HG02610 (cell line): ENCODE data around the gene ERBIN.
"Not testable (repeated sequence)": the region's sequence is repeated elsewhere in the genome, so short reads cannot be mapped to it uniquely, and the experiment has no call there.

Source experiments
- ATAC-seq: cut with Tn5 transposase; IDR thresholded peaks from one replicate; pipeline ENCODE4 v1.9.1; 2021; ENCODE audit warnings: mild to moderate bottlenecking, moderate library complexity; ENCODE audit not compliant: unreplicated experiment

ERBIN gene

DNA sequence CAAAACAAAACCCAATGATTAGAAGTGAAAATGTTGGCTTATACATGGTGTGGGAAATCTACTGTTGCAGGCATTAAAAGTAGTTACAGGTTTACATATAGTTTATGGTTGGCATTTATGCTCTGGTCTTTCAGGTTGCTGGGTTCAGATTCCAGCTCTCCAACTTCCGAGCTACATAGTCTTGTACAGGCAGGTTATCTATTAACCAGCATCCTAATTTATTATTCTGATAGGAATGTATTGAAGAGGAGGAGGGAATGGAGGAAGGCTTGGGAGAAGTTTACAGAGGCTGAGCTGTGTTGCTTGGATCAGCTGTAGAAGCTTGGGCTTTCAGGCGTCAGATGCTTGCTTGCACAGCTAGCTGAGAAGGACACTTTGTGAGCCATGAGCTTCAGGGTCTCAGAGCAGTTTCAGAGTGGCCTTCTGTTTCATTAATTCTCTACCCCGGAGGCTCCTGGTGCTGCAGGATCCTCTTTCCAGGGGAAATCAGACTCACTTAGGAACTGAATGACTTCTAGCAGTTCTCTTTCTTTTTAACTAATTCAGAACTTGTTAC is 11.7 kb upstream of the ERBIN start:
- no peak for ATAC-seq

DNA sequence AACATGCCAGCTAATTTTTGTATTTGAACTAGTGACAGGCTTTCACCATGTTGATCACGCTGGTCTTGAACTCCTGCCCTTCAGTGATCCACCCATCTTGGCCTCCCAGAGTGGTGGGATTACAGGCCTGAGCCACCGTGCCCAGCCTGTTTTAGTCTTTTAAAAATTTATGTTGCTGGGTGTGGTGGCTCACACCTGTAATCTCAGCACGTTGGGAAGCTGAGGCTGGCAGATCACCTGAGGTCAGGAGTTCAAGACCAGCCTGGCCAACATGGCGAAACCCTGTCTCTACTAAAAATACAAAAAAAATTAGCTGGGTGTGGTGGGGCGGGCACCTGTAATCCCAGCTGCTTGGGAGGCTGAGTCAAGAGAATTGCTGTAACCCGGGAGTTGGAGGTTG is 10.7 kb upstream of the ERBIN start:
- ATAC-seq, result not testable (repeated sequence)

DNA sequence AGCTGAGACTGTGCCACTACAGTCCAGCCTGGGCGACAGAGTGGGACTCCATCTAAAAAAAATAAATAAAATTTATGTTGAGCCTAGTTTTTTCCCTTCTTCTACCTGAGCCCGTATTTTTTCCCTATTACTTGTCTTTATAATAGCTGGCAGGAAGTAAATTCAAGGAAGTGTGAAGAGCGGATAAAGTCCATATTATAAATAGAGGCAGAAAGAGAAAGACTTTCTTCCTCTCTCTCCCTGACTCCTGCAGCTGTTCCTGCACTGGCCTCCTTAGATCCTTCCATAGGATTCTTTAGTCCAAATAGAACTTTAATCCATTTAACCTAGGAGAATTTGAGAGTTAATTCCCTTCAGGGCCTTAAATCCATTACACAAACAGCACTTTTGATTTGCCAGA is 10.3 kb upstream of the ERBIN start:
- no peak for ATAC-seq

DNA sequence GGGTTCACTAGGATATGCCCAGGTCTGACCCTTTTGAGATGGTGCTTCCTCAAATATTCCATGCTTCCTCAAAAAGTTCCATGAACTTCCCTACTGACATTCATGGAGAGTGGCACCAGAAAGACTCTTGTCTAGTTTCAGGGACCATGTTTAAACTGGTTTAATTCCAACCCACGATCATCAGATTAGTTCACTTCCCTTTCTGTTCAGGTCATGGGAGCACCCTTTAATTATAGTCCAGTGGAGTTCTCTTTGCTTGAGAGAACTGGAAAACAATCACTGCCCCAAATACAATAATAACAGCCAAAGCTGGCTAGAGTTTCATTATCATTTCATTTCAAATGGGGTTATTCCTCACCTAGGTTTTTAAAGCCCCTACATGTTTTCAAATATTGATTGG is 9.7 kb upstream of the ERBIN start:
- no peak for ATAC-seq

DNA sequence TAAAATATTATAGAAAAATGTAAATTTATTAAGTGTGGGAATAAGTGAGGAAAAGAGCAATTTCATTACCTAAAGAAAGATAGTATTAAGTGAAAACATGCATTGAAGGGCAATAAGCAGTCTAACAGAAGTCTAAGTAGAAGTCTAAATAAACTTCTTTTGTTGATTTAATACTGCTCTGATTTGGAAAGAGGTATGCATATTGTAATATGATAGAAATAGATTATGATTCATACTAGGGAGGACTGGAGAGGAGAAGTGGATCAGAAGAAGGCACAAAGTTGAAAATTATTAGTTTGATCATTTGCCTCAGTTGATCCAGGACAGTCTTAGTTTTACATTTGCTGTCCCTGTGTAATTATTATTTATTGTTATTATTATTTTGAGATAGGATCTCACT is 6.6 kb upstream of the ERBIN start:
- ATAC-seq, result no peak

DNA sequence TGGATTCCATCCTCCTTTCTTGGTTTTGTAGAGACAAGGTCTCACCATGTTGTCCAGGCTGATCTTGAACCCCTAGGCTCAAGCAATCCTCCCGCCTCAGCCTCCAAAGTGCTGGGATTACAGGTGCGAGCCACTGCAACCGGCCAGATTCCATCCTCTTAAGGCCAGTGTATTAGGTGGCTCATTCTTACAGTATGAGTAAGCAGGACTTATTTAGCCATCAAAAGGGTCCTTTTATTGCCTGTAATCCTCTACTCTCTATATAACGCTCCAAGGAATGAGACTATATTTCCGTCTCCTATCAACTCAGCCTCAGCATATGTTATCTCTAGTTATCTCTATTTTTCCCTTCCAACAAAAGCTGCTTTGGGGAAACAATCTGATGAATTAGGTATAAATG is 3.0 kb upstream of the ERBIN start:
- ATAC-seq, result no peak

DNA sequence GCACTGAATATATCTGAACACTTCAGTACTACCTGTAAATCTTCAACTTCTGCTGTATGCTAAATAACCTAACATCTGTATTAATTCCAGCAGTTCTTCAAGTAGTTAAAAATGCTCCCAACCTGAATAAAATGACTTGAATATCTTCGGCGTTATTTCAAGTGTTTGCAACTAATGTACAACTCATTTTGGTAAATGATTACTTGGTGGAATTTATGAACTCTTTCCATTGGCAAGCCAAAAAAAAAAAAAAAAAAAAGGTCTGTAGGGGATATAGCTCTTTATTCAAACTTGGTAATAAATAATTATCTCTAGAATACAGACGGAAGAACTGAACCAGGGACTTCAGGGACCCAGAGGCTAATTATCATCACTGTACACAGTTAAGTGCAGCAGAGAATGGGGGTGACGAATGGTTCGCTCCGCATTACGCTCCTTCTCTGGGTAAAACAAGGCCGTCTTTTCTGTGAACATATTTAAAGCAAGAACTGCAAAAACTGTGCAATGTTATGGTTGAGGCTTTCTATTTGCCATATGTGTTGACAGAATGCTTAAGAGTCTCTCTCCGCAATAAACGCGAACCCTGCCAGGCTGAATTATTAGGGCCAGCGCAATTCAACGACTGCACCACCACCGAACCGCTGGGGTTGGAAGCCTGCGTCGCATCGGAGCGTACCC is 1.9 kb upstream of the ERBIN start:
- peak; percentile 7 for ATAC-seq

DNA sequence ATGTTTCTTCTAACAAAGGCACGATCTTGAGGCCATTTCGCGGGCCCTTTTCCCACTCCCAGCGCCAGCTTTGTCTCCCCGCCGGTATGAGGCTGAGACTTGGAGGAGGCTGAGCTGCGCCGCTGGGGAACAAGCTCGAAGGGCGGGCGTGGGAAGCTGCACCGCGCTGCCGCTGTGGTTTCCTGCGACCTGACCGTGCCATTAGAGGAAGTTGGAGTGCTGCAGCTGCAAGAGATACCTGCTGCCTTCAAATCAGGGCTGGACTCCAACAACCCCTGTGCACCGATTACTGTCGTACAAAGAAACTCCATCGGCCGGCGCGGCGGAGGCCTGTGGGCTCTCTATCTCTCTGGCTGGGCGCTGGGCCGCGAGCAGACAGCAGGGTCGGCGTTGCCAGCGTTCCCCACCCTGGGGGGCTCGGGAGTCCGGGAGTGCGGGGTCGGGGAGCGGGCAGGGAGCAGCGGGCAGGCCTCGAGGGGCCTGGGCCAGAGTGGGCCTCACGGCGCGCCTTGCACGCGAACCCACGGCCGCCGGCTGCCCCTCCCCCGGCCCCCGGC is 1.3 kb upstream of the ERBIN start:
- peak; percentile 56 for ATAC-seq

DNA sequence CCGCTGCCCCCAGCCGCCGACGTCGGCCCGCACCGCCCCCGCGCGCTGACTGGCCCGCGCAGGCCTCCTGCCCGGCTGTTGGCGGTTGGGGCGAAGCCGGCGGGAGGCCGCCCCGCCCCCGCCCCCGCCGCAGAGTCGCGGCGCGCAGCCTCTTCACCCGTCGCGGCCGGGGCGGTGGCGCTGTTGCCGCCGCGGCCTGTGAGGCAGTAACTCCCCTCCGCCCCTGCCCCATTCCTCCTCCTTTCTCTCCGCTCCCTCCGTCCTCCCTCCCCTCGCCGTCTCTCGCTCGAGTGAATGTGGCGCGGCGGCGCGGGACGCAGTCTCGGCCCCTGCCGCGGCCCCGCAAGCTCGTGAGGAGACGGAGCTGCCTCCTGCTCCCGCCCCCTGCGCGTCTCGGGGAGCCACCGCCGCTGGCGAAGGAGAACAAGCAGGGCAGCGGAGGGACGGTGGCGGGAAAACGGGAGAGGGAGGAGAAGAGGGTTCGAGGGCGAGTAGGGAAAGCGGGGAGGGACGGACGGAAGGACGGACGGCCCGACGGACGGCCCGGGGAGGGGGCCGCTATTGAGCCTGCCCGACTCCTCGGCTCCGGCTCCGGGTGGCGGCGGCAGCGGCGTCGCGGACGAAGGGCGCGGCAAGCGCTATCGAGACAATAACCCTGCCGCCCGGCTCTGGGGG is 637 bp upstream of the ERBIN start:
- peak; percentile 66 for ATAC-seq

DNA sequence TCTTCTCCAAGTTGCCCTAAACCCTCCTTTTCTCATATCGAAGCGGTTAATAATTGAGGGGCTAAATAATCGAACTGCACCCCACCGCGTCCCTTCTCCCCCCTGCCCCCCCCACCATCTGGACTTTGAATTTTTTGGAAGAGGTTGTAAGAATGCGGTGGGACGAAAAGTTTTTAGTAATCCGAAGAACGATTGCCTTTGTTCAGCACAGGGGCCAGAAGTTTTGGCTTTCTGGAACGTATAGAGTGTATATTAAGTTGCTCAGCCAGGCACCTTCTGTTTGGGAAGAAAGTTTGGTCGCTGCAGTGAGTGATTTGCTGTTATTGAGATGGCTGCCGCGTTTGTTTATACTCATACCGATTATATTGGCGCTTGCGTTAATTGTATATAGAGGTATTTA is 518 bp downstream of the ERBIN start:
- no peak for ATAC-seq

DNA sequence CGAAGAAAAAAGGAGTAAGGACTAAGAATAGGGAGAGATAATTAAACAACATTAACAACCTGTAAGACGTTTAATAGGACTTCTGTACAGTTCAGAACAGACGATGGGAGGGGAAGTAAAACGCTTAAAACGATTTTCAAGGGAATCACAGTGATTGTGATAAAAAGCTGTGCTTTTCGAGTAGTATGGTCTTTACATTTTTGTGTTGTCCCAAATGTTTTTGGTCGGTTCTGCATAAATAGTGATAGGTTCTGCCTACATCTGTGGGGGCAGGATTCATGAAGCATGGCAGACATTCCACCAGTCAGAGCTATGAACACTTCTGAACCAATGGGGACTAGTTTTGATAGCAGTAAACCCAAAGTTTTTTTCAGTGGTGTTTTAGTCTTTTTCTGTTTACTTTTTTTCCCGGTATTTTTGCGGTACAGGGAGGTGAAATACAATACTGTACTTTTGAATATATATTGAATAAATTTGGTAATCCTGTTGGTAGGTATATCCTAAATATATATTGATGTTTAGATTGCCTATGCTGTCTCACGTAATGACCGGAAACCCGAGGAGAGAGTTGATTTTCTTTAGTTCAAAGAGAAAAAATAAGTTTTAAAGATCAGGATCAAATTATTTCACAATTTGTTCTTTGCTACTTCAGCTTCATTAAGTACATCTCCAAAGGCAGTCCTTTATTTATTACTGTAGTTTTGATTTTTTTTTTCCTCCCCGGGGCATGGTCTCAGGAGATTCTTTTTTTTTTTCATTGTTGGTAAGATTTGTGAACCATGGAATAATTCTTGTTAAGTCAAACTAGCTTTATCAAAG is 1.3 kb downstream of the ERBIN start:
- ATAC-seq, result peak; percentile 22

DNA sequence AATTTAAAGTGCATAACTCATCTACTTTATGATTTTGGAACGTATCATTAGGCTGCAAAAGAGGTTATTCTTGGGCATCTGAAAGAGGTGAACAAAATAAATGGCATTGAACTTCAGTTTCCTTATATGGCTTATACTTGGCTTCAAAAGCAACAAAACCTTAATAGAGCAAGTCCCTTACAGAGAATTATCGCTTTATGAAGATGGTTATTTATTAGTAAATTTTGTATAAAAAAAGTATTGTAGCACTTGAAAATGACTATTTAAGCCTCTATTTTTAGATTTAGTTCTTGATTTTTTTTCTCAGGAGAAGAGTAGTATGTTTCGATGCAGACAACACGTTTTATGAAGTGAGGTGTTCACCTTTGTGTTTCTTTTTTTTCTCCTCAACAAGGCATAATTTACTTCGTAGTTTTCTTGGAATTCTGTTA is 2.0 kb downstream of the ERBIN start:
- ATAC-seq, result no peak

DNA sequence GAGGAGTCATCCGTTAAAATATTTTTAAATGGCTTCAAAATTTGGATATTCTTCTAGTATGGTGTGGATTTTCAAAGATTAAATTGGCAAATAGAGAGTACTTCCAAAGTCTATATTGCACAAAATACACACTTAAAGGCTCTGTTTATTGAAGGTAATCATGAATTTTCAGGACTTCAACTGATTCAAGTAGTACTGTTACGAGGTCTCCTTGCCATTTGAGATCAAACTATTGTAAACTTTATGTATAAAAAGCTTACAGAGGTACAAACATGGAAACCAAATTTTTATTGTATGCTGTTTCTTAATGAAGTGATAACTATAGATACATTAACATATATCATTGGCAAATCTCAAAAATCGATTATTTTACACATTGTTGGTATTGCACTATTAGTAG is 2.5 kb downstream of the ERBIN start:
- ATAC-seq, result no peak

DNA sequence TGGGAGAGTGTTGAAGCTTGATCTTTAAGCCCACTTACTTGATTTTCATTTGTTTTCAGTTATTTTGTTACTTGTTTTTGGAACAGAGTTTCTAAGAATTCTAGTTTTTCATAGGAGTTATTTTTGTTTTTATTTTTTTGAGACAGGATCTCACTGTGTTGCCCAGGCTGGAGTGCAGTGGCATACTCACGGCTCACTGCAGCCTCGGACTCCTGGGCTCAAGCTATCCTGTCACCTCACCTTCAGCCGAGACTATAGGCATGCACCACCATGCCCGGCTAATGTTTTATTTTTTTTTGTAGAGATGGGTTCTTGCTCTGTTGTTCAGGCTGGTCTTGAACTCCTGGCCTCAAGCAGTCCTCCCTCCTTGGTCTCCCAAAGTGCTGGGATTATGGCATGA is 6.3 kb downstream of the ERBIN start:
- no peak for ATAC-seq

DNA sequence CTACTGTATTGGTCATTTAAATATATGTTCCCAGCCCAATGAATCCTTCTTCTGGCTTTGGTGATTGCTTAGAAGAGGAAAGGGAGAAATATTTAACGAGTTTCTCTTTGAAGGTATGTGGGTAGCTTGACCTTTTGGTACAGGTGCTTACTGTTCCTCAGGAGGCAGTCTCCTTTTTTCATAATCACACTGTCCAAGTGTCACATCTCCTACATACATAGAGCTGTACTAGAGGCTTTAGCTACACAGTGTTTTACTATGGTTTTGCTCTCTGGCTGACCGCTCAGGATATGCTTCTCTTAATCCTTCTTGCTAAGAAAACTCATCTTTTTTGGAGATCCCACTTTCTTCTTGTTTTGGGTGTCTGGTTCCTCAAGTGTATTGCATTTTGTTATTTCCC is 6.9 kb downstream of the ERBIN start:
- ATAC-seq, result no peak

DNA sequence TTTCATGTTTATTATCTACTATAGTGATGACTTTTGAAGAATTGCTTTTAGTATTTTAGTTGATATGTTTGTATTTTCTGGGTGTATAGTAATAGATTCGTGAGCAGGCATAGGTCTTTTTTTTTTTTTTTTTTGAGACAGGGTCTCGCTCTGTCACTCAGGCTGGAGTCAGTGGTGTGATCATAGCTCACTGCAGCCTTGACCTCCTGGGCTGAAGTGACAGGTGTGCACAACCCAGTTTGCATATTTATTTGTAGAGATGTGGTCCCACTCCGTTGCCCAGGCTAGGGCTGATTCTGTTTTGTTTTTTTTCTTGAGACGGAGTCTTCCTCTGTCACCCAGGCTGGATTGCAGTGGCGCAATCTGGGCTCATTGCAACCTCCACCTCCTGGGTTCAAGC is 11.9 kb downstream of the ERBIN start:
- peak; percentile 68 for ATAC-seq

DNA sequence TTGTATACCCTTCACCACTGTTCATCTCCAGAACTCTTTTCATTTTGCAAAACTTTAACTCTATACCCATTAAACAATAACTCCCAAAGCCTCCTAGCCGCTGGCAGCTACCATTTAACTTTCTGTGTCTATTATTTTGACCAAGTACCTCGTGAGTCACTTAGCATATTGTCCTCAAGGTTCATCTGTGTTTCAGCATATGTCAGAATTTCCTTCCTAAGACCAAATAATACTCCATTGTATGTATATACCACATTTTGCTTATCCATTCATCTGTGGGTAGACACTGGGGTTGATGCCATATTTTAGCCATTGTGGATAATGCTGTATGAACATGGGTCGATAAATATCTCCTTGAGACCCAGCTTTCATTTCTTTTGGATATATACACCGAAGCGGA is 17.4 kb downstream of the ERBIN start:
- no peak for ATAC-seq

DNA sequence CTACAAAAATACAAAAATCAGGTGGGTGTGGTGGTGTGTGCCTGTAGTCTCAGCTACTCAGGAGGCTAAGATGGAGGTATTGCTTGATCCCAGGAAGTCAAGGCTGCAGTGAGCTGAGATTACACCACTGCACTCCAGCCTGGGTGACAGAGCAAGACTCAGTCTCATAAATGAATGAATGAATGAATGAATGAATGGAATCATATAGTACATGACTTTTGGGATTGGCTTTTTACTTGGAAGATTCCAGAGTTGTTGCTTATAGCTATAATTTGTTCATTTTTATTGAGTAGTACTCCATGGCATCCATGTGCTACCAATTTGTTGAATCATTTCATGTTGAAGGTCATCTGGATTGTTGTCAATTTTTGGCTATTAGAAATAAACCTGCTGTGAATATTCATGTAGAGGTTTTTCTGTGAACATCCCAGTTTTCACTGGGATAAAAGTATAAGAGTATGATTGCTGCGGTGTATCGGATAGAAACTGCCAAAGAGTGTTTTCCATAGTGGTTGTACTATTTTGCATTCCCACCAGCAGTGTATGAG is 19.9 kb downstream of the ERBIN start:
- no peak for ATAC-seq

DNA sequence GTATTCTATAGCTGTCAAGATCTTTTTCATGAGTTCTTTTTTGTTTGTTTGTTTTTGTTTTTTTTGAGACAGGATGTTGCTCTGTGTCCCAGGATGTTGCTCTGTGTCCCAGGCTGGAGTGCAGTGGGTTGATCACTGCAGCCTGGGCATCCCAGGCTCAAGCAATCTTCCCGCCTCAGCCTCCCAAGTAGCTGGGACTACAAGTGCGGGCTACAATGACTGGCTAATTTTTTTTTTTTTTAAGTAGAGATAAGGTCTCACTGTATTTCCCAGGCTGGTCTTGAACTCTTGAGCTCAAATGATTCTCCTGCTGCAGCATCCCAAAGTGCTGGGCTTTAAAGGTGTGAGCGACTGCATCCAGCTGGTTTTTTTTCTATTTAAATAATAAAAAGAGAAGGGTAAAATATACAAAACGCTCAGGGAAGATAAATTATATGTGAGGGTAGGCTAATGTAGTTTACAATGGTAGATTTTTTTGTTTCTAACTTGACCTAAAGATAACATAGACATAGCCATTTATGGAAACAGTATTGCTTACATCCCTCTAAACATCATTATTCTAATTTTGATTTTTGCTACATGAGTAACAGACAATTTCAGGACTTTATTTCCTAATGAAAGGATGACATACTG is 21.9 kb downstream of the ERBIN start:
- ATAC-seq, result no peak

DNA sequence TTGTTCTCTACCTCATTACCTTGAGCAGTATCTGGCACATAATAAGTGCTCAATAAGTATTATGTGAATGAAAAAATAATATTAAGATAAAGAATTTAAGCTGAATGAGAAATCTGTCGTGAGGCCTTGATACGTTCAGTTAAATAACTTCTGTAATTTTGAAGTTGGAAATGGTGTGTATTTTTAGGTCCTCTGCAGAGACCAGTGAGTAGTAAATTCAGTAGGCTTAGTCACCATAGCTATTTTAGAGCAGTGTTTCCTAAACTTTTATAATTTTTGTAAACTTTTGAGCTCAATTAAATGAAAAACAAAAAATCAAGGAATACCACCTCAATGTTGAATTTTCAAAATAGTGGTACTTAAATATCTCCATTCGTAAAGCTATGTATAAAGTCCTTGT is 25.0 kb downstream of the ERBIN start:
- ATAC-seq, result no peak

DNA sequence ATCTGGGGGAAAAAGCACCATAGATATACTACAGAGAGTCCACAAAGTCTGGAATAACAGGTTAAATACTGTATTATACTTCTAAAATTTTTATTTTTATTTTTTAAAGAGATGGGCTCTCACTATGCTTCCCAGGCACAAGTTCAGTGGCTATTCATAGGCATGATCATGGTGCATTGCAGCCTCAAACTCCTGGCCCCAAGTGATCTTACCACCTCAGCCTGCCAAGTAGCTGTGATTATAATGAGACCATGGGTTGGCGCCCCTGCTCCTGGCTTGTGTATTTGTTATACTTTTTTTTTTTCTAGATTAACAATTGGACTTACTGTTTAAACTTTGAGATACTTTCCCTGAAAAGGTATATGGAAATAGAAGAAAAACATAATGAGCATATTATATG is 25.9 kb downstream of the ERBIN start:
- ATAC-seq, result no peak
